Left hindlimb (tissue), 1 donor: ENCODE measurements around the gene PKNOX2.

Experiments used
- DNase-seq: peaks from one replicate; pipeline ENCODE4 v3.0.0-alpha.2; 2018

Gene PKNOX2

DNA sequence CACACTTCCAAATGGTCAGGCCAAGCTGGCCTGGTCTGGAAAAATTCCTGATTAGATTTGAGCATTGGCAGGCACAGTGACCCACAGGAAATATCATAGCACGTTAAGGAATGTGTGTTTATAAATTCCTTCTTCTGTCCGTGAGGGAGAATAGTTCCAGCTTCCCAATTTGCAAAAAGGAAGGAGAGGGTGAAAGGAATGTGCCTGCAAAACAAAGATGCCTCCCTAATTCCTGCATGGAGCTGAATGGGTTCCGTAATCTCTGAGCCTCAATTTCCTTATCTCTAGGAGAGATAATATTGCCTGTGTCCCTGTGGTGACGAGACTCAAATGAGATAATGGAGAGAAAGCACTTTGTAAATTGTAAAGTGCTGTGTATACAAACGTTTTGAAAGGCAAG is 226.4 kb downstream of the PKNOX2 start:
- DNase-seq: peak; percentile 38

DNA sequence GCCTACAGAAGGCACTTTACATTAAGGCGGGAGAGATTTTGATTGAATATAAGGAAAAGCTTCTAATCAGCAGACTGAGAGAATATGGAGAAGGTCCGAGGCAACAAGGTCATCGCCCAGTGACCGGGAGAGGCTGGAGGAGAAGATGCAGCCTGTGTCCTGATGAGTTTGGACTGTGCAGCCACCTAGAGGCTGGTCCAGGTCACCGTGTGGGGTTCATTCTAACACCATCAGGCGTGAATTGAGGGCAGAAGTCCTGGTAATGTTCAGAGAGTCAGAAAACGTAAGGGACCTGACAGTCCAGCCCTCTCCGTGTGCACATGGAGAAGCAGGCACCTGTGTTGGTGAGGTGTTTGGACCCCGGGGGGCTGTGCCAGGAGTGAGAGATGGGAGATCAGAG is 228.8 kb downstream of the PKNOX2 start:
- no peak for DNase-seq

DNA sequence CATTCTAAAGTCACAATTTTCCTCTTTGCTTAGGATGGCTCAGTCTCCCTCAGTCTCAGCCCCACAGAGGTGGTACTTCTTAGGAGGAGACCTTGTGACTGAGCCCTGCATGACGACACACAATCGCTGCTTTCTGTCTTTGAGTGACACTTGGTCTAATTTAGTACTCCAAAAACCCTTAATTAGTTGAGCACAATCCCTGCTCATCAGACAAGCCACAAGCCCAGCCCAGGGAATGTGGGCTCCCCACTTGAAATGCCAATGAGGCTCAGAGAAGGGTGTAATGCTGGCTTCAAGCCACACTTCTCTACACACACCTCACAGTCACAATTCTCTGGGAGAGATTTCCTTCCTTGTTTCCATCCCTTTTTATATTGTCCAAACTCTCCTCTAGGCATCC is 229.7 kb downstream of the PKNOX2 start:
- DNase-seq: peak; percentile 23

DNA sequence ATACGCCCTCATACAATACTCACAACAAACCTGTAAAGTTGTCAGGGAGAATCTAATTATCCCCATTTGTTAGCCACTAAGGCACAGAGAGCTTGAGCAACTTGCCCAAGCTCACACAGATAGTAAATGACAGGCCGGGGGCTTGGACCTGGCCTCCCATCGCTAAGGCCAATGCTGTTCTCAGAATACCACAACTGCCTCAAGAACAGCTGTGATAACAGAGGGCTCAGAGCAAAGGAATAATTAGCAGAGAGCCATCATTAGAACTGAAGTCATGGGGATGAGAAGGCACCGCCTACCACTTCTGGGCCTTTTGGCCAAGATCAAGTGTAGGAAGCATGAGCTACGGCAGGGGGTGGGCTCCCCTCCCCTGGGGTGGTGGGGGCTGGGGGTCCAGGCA is 232.9 kb downstream of the PKNOX2 start:
- peak; percentile 26 for DNase-seq

GRCh38 chr11:125398475-125398874 is 233.9 kb downstream of the PKNOX2 start:
- DNase-seq: peak; percentile 26

- DNase-seq: no peak
Measured at GRCh38 chr11:125398994-125399640, 234.6 kb downstream of the PKNOX2 start.

DNA sequence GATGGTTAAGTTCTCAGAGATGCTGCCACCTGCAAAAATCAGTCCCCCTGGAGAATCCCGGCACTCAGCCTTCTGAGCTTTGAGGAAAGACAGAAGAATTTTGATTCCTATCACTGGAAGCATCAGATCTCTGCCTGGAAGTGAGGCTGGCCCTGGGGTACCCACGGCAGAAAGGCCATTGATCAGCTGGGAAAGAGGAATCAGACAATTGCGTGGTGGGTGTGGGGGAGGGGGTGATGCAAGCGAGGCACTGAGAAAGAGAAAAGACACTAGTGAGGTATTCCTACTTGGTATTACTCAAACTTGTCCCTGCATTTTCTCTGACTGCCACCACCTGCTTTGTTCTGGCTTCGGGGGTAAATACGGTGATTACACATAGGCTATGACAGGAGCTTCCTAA is 235.4 kb downstream of the PKNOX2 start:
- DNase-seq: peak; percentile 20

DNA sequence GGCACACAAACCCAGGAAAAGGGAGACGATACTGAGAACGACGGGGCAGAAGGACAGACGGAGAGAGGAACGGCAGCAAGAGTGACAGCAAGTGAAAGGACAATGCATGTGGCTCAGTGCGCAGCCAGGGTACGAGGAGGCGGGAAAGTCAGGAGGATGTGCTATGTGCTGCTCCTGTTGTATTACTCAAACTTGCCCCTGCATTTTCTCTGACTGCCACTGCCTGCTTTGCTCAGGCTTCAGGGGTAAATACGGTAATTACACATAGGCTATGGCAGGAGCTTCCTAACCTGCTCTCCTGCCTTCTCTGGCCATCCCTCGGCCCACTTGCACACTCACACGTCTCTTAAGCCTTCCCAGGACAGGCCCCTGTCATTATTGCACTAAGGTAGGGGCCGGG is 236.7 kb downstream of the PKNOX2 start:
- DNase-seq: no peak

- DNase-seq: peak; percentile 71
Measured at GRCh38 chr11:125401746-125402145, 237.2 kb downstream of the PKNOX2 start.

- peak; percentile 14 for DNase-seq
Measured at GRCh38 chr11:125402435-125402834, 237.9 kb downstream of the PKNOX2 start.

- peak; percentile 51 for DNase-seq
Measured at GRCh38 chr11:125404157-125404810, 239.7 kb downstream of the PKNOX2 start.

DNA sequence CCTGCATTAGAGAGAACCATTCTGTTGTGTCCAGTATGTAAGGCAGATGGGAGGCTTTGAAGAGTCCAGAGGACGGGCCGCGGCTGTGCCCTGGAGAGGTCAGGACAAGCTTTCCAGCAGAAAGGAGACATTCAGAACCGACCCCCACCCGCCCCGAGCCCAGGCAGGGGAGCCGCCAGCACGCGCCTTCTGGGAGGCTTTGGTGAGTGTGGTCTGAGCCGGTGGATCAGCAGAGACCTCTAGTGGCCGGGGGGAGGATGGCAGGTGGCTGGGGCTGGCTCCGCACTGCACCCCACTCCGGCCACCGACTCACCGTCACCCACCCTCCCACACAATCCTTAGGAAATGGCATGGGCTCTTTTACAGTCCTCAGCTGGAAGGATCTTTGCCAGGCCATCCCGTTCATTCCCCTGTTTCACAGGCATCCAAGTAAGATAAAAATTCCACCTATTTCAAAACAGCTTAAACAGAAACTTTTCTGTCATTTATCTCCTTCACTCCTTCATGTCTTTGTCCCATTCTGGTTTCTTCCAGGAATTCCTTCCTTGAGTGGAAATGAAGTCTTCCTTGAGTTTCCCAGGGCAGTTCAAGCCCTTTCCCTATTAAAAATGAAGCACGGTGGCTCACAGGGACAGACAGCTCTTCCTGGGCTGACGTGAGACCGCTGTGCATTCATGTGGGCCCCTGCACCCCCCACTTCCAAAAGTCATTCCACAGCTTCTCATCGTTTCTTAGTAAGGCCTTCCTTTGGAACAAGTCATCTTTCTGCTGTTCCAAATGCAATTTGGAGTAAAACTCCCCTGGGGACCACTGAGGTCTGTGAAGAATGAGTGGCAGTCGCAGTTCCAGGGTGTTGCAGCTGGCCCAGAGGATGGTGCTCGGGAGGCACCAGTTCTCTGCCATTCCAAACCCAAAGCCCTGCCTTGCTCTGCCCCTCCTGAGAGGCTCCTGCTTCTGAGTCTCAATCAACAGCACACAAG is 240.6 kb downstream of the PKNOX2 start:
- DNase-seq: peak; percentile 83

- DNase-seq: no peak
Measured at GRCh38 chr11:125407046-125407445, 242.5 kb downstream of the PKNOX2 start.

DNA sequence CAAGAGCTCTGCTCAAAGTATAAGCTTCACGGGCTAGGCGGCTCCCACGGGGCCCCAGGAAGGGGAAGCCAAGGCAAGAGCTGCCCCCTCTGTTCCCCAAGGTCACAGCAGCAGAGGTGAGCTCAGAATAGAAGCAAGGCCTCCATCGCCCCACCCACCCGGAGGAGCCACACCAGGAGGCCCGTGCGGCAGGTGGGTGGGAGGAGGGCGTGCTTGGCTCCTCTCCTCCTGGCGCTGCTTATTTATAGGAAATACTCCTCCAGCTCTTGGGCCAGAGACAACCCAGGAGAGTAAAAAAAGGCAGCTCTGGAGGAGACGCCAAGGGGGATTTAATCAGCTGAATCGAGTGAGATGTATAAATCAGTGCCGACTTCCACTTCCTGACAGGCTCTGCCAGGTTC is 243.8 kb downstream of the PKNOX2 start:
- DNase-seq: no peak

- DNase-seq: peak; percentile 31
Measured at GRCh38 chr11:125410091-125410490, 245.5 kb downstream of the PKNOX2 start.

DNA sequence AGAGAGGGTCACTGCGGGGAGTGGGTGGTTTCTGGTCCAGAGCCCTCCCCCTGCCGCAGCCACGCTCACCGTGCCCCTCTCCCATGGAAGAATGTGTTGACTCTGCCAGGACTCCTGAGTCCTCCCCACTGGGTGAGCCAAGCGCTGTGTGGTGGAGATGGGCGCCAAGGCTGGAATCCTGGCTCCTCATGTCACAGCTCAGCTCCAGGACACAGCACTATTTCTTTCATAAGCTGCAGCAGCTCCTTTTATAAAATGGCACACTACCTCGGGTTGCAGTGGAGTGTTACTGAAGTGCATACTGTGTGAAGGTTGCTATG is 247.6 kb downstream of the PKNOX2 start:
- no peak for DNase-seq

GRCh38 chr11:125412509-125412908 is 248.0 kb downstream of the PKNOX2 start:
- no peak for DNase-seq

DNA sequence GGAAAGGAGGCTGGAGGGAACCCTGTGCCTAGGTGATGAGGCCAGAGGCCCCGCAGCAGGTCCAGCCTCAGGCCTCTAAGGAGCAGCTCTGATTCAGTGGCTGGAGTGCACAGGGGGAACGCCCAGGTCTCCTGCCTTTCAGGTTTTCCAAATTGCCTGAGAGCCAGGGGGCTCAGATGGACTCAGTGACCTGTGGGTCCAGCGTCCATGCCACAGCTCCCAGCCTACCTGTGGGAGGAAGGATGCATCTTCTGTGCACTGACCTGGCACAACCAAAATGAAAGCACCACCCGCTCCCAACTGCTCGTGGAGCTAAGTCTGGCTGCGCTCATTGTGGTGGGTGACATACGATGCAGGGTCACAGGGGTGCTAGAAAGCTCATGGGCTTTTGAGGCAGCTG is 248.7 kb downstream of the PKNOX2 start:
- DNase-seq: no peak

DNA sequence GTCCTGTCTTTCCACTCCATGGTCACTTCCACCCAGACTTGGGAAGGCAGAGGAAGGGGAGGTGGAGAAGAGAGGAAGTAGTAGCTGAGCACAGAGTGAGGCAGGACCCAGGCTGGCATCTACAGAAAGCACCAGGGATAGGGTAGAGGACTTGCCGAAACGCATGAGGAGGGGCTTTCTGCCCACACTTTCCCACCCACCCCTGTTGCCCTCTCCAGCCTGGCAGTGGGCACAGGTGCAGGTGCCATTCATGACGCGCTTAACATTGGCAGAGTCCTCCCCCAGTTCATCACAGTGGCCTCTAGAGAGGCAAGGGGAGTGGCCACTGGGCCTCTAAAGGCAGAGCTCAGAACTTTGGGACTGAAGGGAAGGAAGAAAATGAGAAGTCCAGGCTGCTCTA is 249.6 kb downstream of the PKNOX2 start:
- DNase-seq: no peak

- DNase-seq: peak; percentile 4
Measured at GRCh38 chr11:125416981-125417935, 252.7 kb downstream of the PKNOX2 start.

- DNase-seq: peak; percentile 6
Measured at GRCh38 chr11:125418396-125418795, 253.8 kb downstream of the PKNOX2 start.

- DNase-seq: no peak
Measured at GRCh38 chr11:125422681-125423080, 258.1 kb downstream of the PKNOX2 start.
